Measurements from ENCODE around the gene ONECUT1. TPM values are rescaled to one million over a fixed set of nuclear protein-coding genes. Genes with fewer than 3 reads are reported as not detected.

The ONECUT1 gene
- total and polyA plus RNA-seq, 10 of the 15 experiments (the other 5 are each of a cell fraction or from before 2014, with no cell fraction given), result 0.28 TPM; not detected in 9

GRCh38 chr15:52733088-52733487 is 57.0 kb downstream of the ONECUT1 start:
- Histone ChIP-seq H3K4me1 (ENCODE audit: control insufficient read depth, insufficient read depth, low read length) (peaks cover 9% of the 10 kb centered on the region; the same call in 1 of the 2 replicates), H2AFZ (ENCODE audit: control insufficient read depth, low read depth, low read length) (no peak overlapping the region), H3K27me3 (replicated peaks in 1 of 2; ENCODE audit: control insufficient read depth in 2 of 2, insufficient read depth in 2 of 2, low read length in 1 of 2) (no peaks in the 10 kb centered on the region), H3K9me3 (replicated peaks; ENCODE audit: control insufficient read depth, insufficient read depth, low read length) (no peaks in the 10 kb centered on the region), H3K4me2 (ENCODE audit: control insufficient read depth, insufficient read depth) (no peak overlapping the region), H3K27ac (ENCODE audit: control insufficient read depth, insufficient read depth) (no peak overlapping the region), H4K20me1 (ENCODE audit: control insufficient read depth, insufficient read depth) (no peaks in the 10 kb centered on the region), H3K4me3 (no peak overlapping the region), H3K36me3 (ENCODE audit: control insufficient read depth in 2 of 2, insufficient read depth in 2 of 2, low read length in 1 of 2) (no peaks in the 10 kb centered on the region), H3K9ac (ENCODE audit: control insufficient read depth, insufficient read depth, low read length) (no peak overlapping the region), H3K79me2 (ENCODE audit: control insufficient read depth, insufficient read depth, low read length) (no peaks in the 10 kb centered on the region)
- in situ Hi-C loops (cut with MboI) (loop anchor here (5.0 kb wide), 2 partner anchors 406 to 481 kb away; no protein-coding TSS in a partner anchor), intact Hi-C loops (cut with micrococcal nuclease; ENCODE audit: unreplicated experiment) (loop anchor here (5.0 to 10.0 kb wide), 4 partner anchors 56 to 548 kb away; partner anchors contain the start of genes ARPP19 and ATOSA)
- RAD21 ChIA-PET (ENCODE audit: unreplicated experiment), result interaction anchor here (1.1 to 7.6 kb wide), 5 partner anchors 269 to 474 kb away, joined by 4 to 121 read pairs (median 8); no protein-coding TSS in a partner anchor
- DNase-seq (ENCODE audit: low read depth, low spot score) (no peak), ATAC-seq (no peak), FAIRE-seq (no peak)
- BruUV-seq (replicated peaks), result no TSS peak
- CTCF ChIA-PET, result interaction anchor here (0.7 to 7.8 kb wide), 9 partner anchors 10 to 476 kb away, joined by 3 to 191 read pairs (median 5); no protein-coding TSS in a partner anchor
- POLR2A ChIA-PET, result interaction anchor here (0.5 to 0.6 kb wide), 2 partner anchors 92 to 483 kb away, joined by 4 to 5 read pairs; no protein-coding TSS in a partner anchor
- no peak for TF ChIP-seq LARP7 (IDR thresholded peaks at IDR 0.05)
- TF ChIP-seq, protein P1, sequence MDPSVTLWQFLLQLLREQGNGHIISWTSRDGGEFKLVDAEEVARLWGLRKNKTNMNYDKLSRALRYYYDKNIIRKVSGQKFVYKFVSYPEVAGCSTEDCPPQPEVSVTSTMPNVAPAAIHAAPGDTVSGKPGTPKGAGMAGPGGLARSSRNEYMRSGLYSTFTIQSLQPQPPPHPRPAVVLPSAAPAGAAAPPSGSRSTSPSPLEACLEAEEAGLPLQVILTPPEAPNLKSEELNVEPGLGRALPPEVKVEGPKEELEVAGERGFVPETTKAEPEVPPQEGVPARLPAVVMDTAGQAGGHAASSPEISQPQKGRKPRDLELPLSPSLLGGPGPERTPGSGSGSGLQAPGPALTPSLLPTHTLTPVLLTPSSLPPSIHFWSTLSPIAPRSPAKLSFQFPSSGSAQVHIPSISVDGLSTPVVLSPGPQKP (IDR thresholded peaks at IDR 0.05; ENCODE audit: low read depth, low read length), result no peak
- no peak for TF ChIP-seq BHLHE40 (IDR thresholded peaks at IDR 0.05; ENCODE audit: borderline replicate concordance in 1 of 2, low read depth in 2 of 2, low read length in 1 of 2)
- TF ChIP-seq EGR1 (IDR thresholded peaks at IDR 0.05; ENCODE audit: borderline replicate concordance in 1 of 2, low read depth in 2 of 2, low read length in 2 of 2), result no peak
- TF ChIP-seq CBFB (IDR thresholded peaks at IDR 0.05; ENCODE audit: low read depth), result no peak
- SMC1A ChIA-PET (ENCODE audit: uncharacterized antibody, unreplicated experiment), result interaction anchor here (1.8 to 7.7 kb wide), 4 partner anchors 267 to 483 kb away, joined by 9 to 143 read pairs (median 30); no protein-coding TSS in a partner anchor
